OCI-LY7 (cell line): ENCODE measurements around the gene PDHA1. TPM values are rescaled to one million over a fixed set of nuclear protein-coding genes. Genes with fewer than 3 reads are reported as not detected.

Experiments
- BruUV-seq: library from RNA; stranded (reverse); fragments of 400-500 nt; replicated peaks from 2 replicates; lab custom pipeline; 2021; lab: Mats Ljungman, UMichigan
- CTCF ChIA-PET: fragments of 300-600 bp; sonication (Branson Sonifier 250); formaldehyde crosslinking; loops from one replicate; lab custom pipeline; 2022; ENCODE audit warnings: antibody characterized with exemption; ENCODE audit not compliant: unreplicated experiment; lab: Charles Lee
- POLR2A ChIA-PET: fragments of 300-600 bp; sonication (Branson Sonifier 250); formaldehyde crosslinking; loops from one replicate; lab custom pipeline; 2022; ENCODE audit warnings: antibody characterized with exemption; lab: Charles Lee
- DNase-seq: peaks from one replicate; pipeline ENCODE4 v3.0.0-alpha.2; 2015; ENCODE audit warnings: low spot score
- H2AFZ ChIP-seq: fragments of 200-600 bp; sonication (generic), shearing (Covaris generic); 2 replicates; pipeline ENCODE4 v1.6.1; 2014; ENCODE audit warnings: mild to moderate bottlenecking, antibody characterized with exemption, low read length, moderate library complexity
- H3K27ac ChIP-seq: fragments of 200-600 bp; sonication (generic); 2 replicates; pipeline ENCODE4 v1.5.1; 2014; ENCODE audit warnings: mixed run types, low read depth, mild to moderate bottlenecking, moderate library complexity, low read length, inconsistent platforms; ENCODE audit not compliant: poor library complexity, severe bottlenecking
- H3K36me3 ChIP-seq: fragments of 200-600 bp; sonication (generic); 2 replicates; pipeline ENCODE4 v1.6.1; 2014; ENCODE audit warnings: mild to moderate bottlenecking, antibody characterized with exemption, low read length, moderate library complexity, mixed read lengths; ENCODE audit not compliant: insufficient read depth
- H3K4me1 ChIP-seq: fragments of 200-600 bp; sonication (generic); 2 replicates; pipeline ENCODE4 v1.5.1; 2014; ENCODE audit warnings: mild to moderate bottlenecking, low read length; ENCODE audit not compliant: insufficient read depth, poor library complexity, severe bottlenecking
- H3K4me2 ChIP-seq: fragments of 200-600 bp; sonication (generic); 2 replicates; pipeline ENCODE4 v1.6.1; 2014; ENCODE audit warnings: mild to moderate bottlenecking, low read length
- H3K4me3 ChIP-seq: fragments of 200-600 bp; sonication (generic); 2 replicates; pipeline ENCODE4 v1.5.1; 2014; ENCODE audit warnings: mild to moderate bottlenecking, low read depth, low read length; ENCODE audit not compliant: poor library complexity, severe bottlenecking
- H3K79me2 ChIP-seq: fragments of 200-600 bp; sonication (generic); 2 replicates; pipeline ENCODE4 v1.6.1; 2016; ENCODE audit warnings: low read depth, mild to moderate bottlenecking, low read length, moderate library complexity, mixed read lengths; ENCODE audit not compliant: insufficient read depth
- H3K9me2 ChIP-seq: fragments of 200-600 bp; sonication (generic); 2 replicates; pipeline ENCODE4 v1.6.1; 2016; ENCODE audit warnings: mild to moderate bottlenecking, low read length, mixed read lengths; ENCODE audit not compliant: insufficient read depth
- H3K9me3 ChIP-seq: fragments of 200-600 bp; sonication (generic); 2 replicates; pipeline ENCODE4 v1.6.1; 2014; ENCODE audit warnings: mild to moderate bottlenecking, mixed run types, low read length, mixed read lengths
- H4K20me1 ChIP-seq: fragments of 200-600 bp; sonication (generic); 2 replicates; pipeline ENCODE4 v1.6.1; 2014; ENCODE audit warnings: mild to moderate bottlenecking, antibody characterized with exemption, low read length, moderate library complexity, mixed read lengths; ENCODE audit not compliant: insufficient read depth
- CTCF ChIP-seq: fragments of 200-600 bp; sonication (generic); conservative IDR thresholded peaks from 2 replicates; pipeline ENCODE4 v1.5.1; 2014; ENCODE audit warnings: mild to moderate bottlenecking, antibody characterized with exemption, low read length, moderate library complexity, mixed read lengths
- EZH2phosphoT487 ChIP-seq: fragments of 200-600 bp; sonication (generic); IDR thresholded peaks from 2 replicates; pipeline ENCODE4 v1.6.1; 2018; ENCODE audit warnings: low read depth, borderline replicate concordance, mild to moderate bottlenecking, mixed run types, antibody characterized with exemption, low read length, moderate library complexity, mixed read lengths
- intact Hi-C: fragments of 100-400 bp; cut with micrococcal nuclease; formaldehyde crosslinking; loops from one replicate; pipeline ENCODE4 v1.10.0; 2022; ENCODE audit not compliant: unreplicated experiment
- total RNA-seq, 2 experiments: library from RNA; depleted of rRNA in 1 of 2; stranded (reverse); fragments of >200 nt in 1 of 2; shearing (Covaris generic) in 1 of 2; gene quantifications; 2 replicates each; pipeline ENCODE4 v1.2.3, GENCODE V29; 2014 to 2022

The PDHA1 gene
- total RNA-seq, 2 experiments from 2014 or later: 210 to 249 TPM

GRCh38 chrX:19344661-19345060 lies 934 bp downstream of the PDHA1 start:
- Histone ChIP-seq H2AFZ (no peak overlapping the region), H3K27ac (no peak overlapping the region), H3K36me3 (peaks cover 22% of the 10 kb centered on the region), H3K79me2 (peaks cover 52% of the 10 kb centered on the region), H4K20me1 (peaks cover 5% of the 10 kb centered on the region; the same call in 1 of the 2 replicates), H3K9me3 (no peaks in the 10 kb centered on the region), H3K9me2 (no peaks in the 10 kb centered on the region), H3K4me1 (peaks cover 28% of the 10 kb centered on the region), H3K4me2 (peak overlapping the region; percentile 65), H3K4me3 (peak overlapping the region; percentile 86)
- no peak for TF ChIP-seq CTCF
- TF ChIP-seq EZH2phosphoT487: no peak
- ChIA-PET CTCF (no interaction called here), POLR2A (interaction anchor here (0.6 kb wide), 1 partner anchor 1161 kb away, joined by 3 read pairs; no protein-coding TSS in a partner anchor)
- peak; percentile 11 for DNase-seq
- intact Hi-C loops: no loop called here
- TSS peak; percentile 39 for BruUV-seq

DNA sequence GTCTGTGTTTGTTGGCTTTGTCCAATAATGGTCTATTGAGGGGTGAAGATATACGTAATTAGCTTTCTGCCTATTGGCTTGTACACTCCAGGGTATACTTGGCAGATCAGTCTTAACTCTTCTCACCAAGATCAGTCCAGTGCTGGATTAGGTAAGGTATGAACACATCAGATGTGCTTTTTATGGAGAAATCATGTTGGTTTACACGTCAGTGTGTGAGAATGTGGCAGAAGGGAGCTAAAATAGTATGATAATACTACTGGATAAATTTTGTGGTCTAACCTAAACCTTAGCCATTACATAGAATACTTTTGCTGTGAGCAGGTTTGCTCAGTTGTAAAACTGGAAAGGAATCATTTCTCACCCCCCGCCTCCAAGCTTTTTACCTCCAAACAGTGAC lies 4.2 kb downstream of the PDHA1 start:
- TF ChIP-seq EZH2phosphoT487: no peak
- TF ChIP-seq CTCF: no peak
- Histone ChIP-seq H3K36me3 (peaks cover 50% of the 10 kb centered on the region), H3K79me2 (peaks cover 52% of the 10 kb centered on the region), H2AFZ (no peak overlapping the region), H3K4me3 (no peak overlapping the region), H3K9me3 (no peaks in the 10 kb centered on the region), H3K4me2 (no peak overlapping the region), H3K27ac (no peak overlapping the region), H4K20me1 (peaks cover 5% of the 10 kb centered on the region; the same call in 1 of the 2 replicates), H3K9me2 (no peaks in the 10 kb centered on the region), H3K4me1 (peaks cover 21% of the 10 kb centered on the region)
- intact Hi-C loops: no loop called here
- POLR2A ChIA-PET: no interaction called here
- no TSS peak for BruUV-seq
- CTCF ChIA-PET: no interaction called here
- DNase-seq: no peak

- no TSS peak for BruUV-seq
- DNase-seq: no peak
- no peak overlapping the region for H3K4me2 ChIP-seq
- intact Hi-C loops: no loop called here
- H3K79me2 ChIP-seq: peaks cover 50% of the 10 kb centered on the region
- H4K20me1 ChIP-seq: peaks cover 5% of the 10 kb centered on the region; the same call in 1 of the 2 replicates
- ChIA-PET POLR2A (no interaction called here), CTCF (no interaction called here)
- H3K27ac ChIP-seq: no peak overlapping the region
- peaks cover 63% of the 10 kb centered on the region for H3K36me3 ChIP-seq
- peaks cover 17% of the 10 kb centered on the region for H3K4me1 ChIP-seq
- no peak overlapping the region for H2AFZ ChIP-seq
- TF ChIP-seq CTCF (no peak), EZH2phosphoT487 (no peak)
- H3K9me2 ChIP-seq: no peaks in the 10 kb centered on the region
- H3K9me3 ChIP-seq: no peaks in the 10 kb centered on the region
- no peak overlapping the region for H3K4me3 ChIP-seq
Observed at GRCh38 chrX:19349264-19349663, 5.5 kb downstream of the PDHA1 start.
